Fibroblast of lung (primary cell): ENCODE data around the gene WRAP53. TPM values are rescaled to one million over a fixed set of nuclear protein-coding genes. Genes with fewer than 3 reads are reported as not detected.
"Not testable (repeated sequence)": the region's sequence is repeated elsewhere in the genome, so short reads cannot be mapped to it uniquely, and the experiment has no call there.

Experiments used
- DNase-seq, 2 donors: peaks; one replicate each; pipeline versions ENCODE4 v3.0.0 to v3.0.0-alpha.2; 2010; ENCODE audit warnings: low read depth in 2 of 2
- H2AFZ ChIP-seq: 2 replicates; pipeline ENCODE4 v1.5.1; 2012; ENCODE audit warnings: low read length, control low read depth, inconsistent platforms
- H3K27ac ChIP-seq: 2 replicates; pipeline ENCODE4 v1.5.1; 2011; ENCODE audit warnings: low read length, control low read depth; ENCODE audit not compliant: insufficient read depth
- H3K27me3 ChIP-seq: 2 replicates; pipeline ENCODE4 v1.5.1; 2011; ENCODE audit warnings: mild to moderate bottlenecking, low read length; ENCODE audit not compliant: control insufficient read depth, insufficient read depth
- H3K36me3 ChIP-seq: 2 replicates; pipeline ENCODE4 v1.5.1; 2011; ENCODE audit warnings: low read length; ENCODE audit not compliant: control insufficient read depth, insufficient read depth
- H3K4me1 ChIP-seq: 2 replicates; pipeline ENCODE4 v1.5.1; 2011; ENCODE audit warnings: low read length; ENCODE audit not compliant: control insufficient read depth, insufficient read depth; ENCODE audit errors: extremely low read depth
- H3K4me2 ChIP-seq: 2 replicates; pipeline ENCODE4 v1.5.1; 2011; ENCODE audit warnings: low read length, control low read depth; ENCODE audit not compliant: insufficient read depth; ENCODE audit errors: extremely low read depth
- H3K4me3 ChIP-seq, 4 experiments: fragments of 200-600 bp in 1 of 4; sonication (generic) in 1 of 4; replicated peaks in 1 of 4; 2 replicates each; pipeline ENCODE4 v1.5.1; 2011 to 2016; ENCODE audit warnings: low read length in 4 of 4, low read depth in 3 of 4, mild to moderate bottlenecking in 3 of 4, control low read depth in 2 of 4, inconsistent platforms in 1 of 4, mixed read lengths in 1 of 4; ENCODE audit not compliant: insufficient read depth in 1 of 4; ENCODE audit errors: control extremely low read depth in 1 of 4
- H3K79me2 ChIP-seq: 2 replicates; pipeline ENCODE4 v1.5.1; 2012; ENCODE audit warnings: mild to moderate bottlenecking, low read length, inconsistent platforms; ENCODE audit not compliant: control insufficient read depth, insufficient read depth
- H3K9ac ChIP-seq: 2 replicates; pipeline ENCODE4 v1.5.1; 2011; ENCODE audit warnings: mild to moderate bottlenecking, low read length, control low read depth; ENCODE audit not compliant: insufficient read depth
- H3K9me3 ChIP-seq: 2 replicates; pipeline ENCODE4 v1.5.1; 2012; ENCODE audit warnings: low read depth, low read length; ENCODE audit not compliant: control insufficient read depth, insufficient read depth
- H4K20me1 ChIP-seq: 2 replicates; pipeline ENCODE4 v1.5.1; 2011; ENCODE audit warnings: low read length; ENCODE audit not compliant: control insufficient read depth, insufficient read depth; ENCODE audit errors: extremely low read depth
- EZH2 ChIP-seq: IDR thresholded peaks from 2 replicates; pipeline ENCODE4 v1.5.1; 2012; ENCODE audit warnings: low read length, control low read depth, mild to moderate bottlenecking; ENCODE audit errors: missing control alignments
- polyA minus RNA-seq: library from RNA; depleted of rRNA, polyadenylated mRNA; stranded (reverse); fragments of >200 nt; gene quantifications from 2 replicates; pipeline ENCODE4 v1.2.3, GENCODE V29; 2011; ENCODE audit warnings: low replicate concordance
- polyA plus RNA-seq, 2 donors: library from polyadenylated mRNA; depleted of rRNA in 1 of 2; stranded (reverse) in 1 of 2; unstranded in 1 of 2; fragments of >200 nt; gene quantifications; 2 replicates each; pipeline ENCODE4 v1.2.1, GENCODE V29; 2011 to 2012; ENCODE audit warnings: missing spikeins in 1 of 2
- total RNA-seq: library from RNA; depleted of rRNA; stranded (reverse); fragments of >200 nt; gene quantifications from 2 replicates; pipeline ENCODE4 v1.2.1, GENCODE V29; 2014
- TF ChIP-seq, protein P1 (sequence below), 2 donors: IDR thresholded peaks in 1 of 2; conservative IDR thresholded peaks in 1 of 2; 1 replicate in 1 of 2; 2 replicates in 1 of 2; pipeline ENCODE4 v1.5.1; 2011 to 2012; ENCODE audit warnings: low read length in 2 of 2, control low read depth in 1 of 2, inconsistent platforms in 1 of 2, low read depth in 1 of 2, mild to moderate bottlenecking in 1 of 2

Gene WRAP53
- total RNA-seq (2.3 and 3.1 TPM in 2 replicates), polyA plus RNA-seq (3.0 and 7.2 TPM in 2 replicates), polyA minus RNA-seq (6.2 and 14.8 TPM in 2 replicates)
- polyA plus RNA-seq (2012): 4.9 and 10.4 TPM in 2 replicates

DNA sequence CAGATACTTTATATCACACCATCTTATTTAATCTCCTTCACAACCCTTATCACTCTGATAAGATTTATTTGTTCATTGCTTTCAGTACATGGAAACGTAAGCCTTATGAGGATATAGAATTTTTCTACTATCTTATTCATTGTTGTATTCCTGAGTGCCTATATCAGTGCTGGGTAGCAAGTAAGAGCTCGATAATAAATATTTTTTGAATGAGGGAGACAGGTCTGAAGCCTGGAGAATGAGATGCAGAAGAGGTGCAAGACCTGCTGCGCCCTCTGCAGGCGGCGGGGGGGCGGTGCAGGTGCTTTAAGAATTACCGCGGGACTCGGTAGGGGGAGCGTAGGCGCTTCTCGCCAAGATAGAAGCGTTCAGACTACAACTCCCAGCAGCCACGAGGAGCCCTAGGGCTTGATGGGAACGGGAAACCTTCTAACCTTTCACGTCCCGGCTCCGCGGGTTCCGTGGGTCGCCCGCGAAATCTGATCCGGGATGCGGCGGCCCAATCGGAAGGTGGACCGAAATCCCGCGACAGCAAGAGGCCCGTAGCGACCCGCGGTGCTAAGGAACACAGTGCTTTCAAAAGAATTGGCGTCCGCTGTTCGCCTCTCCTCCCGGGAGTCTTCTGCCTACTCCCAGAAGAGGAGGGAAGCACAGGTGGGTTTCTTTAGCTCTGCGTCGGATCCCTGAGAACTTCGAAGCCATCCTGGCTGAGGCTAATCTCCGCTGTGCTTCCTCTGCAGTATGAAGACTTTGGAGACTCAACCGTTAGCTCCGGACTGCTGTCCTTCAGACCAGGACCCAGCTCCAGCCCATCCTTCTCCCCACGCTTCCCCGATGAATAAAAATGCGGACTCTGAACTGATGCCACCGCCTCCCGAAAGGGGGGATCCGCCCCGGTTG lies at the start of gene WRAP53:
Gene WRAP53, plus strand, starts transcription at position 570 of the 900 bp plus-strand sequence. Its CDS starts 172 bp downstream, at position 742.
- peak within 1 kb of the TSS; percentile 92 for H2AFZ ChIP-seq
- H3K4me2 ChIP-seq: peak within 1 kb of the TSS; percentile 99
- peaks cover 9% of the 10 kb centered on the region for H3K4me1 ChIP-seq
- H3K9ac ChIP-seq: peak within 1 kb of the TSS; percentile 94
- peak; percentile 99 for DNase-seq
- H3K27ac ChIP-seq: peak within 1 kb of the TSS; percentile 99
- no peaks in the 10 kb centered on the region for H4K20me1 ChIP-seq
- no peaks in the 10 kb centered on the region for H3K36me3 ChIP-seq
- H3K9me3 ChIP-seq: no peaks in the 10 kb centered on the region
- TF ChIP-seq, protein P1, sequence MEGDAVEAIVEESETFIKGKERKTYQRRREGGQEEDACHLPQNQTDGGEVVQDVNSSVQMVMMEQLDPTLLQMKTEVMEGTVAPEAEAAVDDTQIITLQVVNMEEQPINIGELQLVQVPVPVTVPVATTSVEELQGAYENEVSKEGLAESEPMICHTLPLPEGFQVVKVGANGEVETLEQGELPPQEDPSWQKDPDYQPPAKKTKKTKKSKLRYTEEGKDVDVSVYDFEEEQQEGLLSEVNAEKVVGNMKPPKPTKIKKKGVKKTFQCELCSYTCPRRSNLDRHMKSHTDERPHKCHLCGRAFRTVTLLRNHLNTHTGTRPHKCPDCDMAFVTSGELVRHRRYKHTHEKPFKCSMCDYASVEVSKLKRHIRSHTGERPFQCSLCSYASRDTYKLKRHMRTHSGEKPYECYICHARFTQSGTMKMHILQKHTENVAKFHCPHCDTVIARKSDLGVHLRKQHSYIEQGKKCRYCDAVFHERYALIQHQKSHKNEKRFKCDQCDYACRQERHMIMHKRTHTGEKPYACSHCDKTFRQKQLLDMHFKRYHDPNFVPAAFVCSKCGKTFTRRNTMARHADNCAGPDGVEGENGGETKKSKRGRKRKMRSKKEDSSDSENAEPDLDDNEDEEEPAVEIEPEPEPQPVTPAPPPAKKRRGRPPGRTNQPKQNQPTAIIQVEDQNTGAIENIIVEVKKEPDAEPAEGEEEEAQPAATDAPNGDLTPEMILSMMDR (conservative IDR thresholded peaks at IDR 0.05 in 1 of 2, IDR thresholded peaks at IDR 0.05 in 1 of 2; ENCODE audit: low read depth in 1 of 2, low read length in 2 of 2): peak; percentile 86 to 96
- no peak for TF ChIP-seq EZH2
- no peaks in the 10 kb centered on the region for H3K27me3 ChIP-seq
- peak within 1 kb of the TSS; percentile 88 to 98 (median 96) for H3K4me3 ChIP-seq
- peaks cover 27% of the 10 kb centered on the region for H3K79me2 ChIP-seq

DNA sequence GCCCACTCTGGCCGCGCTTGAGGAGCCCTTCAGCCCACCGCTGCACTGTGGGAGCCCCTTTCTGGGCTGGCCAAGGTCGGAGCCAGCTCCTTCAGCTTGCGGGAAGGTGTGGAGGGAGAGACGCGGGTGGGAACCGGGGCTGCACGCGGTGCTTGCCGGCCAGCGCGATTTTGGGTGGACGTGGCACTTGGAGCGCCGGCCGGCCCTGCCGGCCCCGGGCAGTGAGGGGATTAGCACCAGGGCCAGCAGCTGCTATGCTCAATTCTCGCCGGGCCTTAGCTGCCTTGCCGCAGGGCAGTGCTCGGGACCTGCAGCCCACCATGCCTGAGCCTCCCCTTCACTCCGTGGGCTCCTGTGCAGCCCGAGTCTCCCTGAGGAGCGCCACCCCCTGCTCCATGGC lies 47.5 kb upstream of the WRAP53 start:
- Histone ChIP-seq H2AFZ (no peak overlapping the region), H3K27ac (no peak overlapping the region), H3K27me3 (no peaks in the 10 kb centered on the region), H3K79me2 (no peaks in the 10 kb centered on the region), H3K36me3 (no peaks in the 10 kb centered on the region), H3K9ac (no peak overlapping the region), H3K4me3 (no peak overlapping the region), H4K20me1 (no peaks in the 10 kb centered on the region), H3K9me3 (no peaks in the 10 kb centered on the region), H3K4me1 (no peaks in the 10 kb centered on the region), H3K4me2 (no peak overlapping the region)
- TF ChIP-seq EZH2: no peak
- TF ChIP-seq, protein P1 (conservative IDR thresholded peaks at IDR 0.05 in 1 of 2, IDR thresholded peaks at IDR 0.05 in 1 of 2; ENCODE audit: low read depth in 1 of 2, low read length in 2 of 2): no peak
- DNase-seq: no peak

DNA sequence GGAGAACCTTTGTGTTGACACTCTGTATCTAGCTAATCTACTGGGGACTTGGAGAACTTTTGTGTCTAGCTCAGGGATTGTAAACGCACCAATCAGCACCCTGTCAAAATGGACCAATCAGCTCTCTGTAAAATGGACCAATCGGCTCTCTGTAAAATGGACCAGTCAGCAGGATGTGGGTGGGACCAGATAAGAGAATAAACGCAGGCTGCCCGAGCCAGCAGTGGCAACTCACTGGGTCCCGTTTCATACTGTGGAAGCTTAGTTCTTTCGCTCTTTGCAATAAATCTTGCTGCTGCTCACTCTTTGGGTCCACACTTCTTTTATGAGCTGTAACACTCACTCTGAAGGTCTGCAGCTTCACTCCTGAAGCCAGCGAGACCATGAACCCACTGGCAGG lies 46.6 kb upstream of the WRAP53 start:
- H4K20me1 ChIP-seq, H2AFZ ChIP-seq, H3K27me3 ChIP-seq, H3K9me3 ChIP-seq, DNase-seq, H3K36me3 ChIP-seq, H3K4me3 ChIP-seq, H3K4me1 ChIP-seq, H3K79me2 ChIP-seq, H3K27ac ChIP-seq, H3K4me2 ChIP-seq, H3K9ac ChIP-seq: not testable (repeated sequence)
